Breast epithelium (tissue), 3 donors: Measurements from ENCODE around the gene SHTN1.

Source experiments
- POLR2AphosphoS5 ChIP-seq, 3 donors: sonication (generic); formaldehyde crosslinking; IDR thresholded peaks; one replicate each; pipeline ENCODE4 v1.6.1; 2017; ENCODE audit warnings: antibody characterized with exemption in 3 of 3
- TF ChIP-seq, protein P1 (sequence below), 3 donors: fragments of 450-650 bp; IDR thresholded peaks; one replicate each; pipeline ENCODE4 v1.5.1; 2016 to 2017; ENCODE audit warnings: antibody characterized with exemption in 3 of 3, mild to moderate bottlenecking in 3 of 3, moderate library complexity in 3 of 3

- TF ChIP-seq, protein P1, sequence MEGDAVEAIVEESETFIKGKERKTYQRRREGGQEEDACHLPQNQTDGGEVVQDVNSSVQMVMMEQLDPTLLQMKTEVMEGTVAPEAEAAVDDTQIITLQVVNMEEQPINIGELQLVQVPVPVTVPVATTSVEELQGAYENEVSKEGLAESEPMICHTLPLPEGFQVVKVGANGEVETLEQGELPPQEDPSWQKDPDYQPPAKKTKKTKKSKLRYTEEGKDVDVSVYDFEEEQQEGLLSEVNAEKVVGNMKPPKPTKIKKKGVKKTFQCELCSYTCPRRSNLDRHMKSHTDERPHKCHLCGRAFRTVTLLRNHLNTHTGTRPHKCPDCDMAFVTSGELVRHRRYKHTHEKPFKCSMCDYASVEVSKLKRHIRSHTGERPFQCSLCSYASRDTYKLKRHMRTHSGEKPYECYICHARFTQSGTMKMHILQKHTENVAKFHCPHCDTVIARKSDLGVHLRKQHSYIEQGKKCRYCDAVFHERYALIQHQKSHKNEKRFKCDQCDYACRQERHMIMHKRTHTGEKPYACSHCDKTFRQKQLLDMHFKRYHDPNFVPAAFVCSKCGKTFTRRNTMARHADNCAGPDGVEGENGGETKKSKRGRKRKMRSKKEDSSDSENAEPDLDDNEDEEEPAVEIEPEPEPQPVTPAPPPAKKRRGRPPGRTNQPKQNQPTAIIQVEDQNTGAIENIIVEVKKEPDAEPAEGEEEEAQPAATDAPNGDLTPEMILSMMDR (IDR thresholded peaks at IDR 0.05): no peak
- no peak for TF ChIP-seq POLR2AphosphoS5 (IDR thresholded peaks at IDR 0.05)
These were observed 85.8 kb downstream of the SHTN1 start for GRCh38 chr10:116919164-116919563.
